Measurements from ENCODE around the gene ST13.
"Not testable (repeated sequence)": the region's sequence is repeated elsewhere in the genome, so short reads cannot be mapped to it uniquely, and the experiment has no call there.

The ST13 gene

DNA sequence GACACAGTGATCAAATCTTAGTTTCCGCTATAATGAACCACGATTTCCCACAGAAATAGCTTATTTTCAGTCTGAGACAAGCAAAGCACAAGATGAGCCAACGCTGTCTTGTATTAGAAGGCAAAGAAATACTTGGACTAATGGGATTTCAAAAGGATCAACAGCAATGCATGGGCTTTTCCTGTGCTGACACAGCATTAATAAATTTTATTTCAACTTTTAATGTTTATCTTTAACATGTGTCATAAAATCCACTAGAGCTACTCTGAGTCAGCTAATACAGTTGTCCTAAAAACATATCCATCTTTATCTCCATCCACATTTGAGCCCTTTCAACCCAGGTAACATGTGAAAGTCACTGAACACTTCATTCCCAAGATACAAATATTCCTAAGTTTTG lies 21.8 kb downstream of the ST13 start:
- no peak for DNase-seq

DNA sequence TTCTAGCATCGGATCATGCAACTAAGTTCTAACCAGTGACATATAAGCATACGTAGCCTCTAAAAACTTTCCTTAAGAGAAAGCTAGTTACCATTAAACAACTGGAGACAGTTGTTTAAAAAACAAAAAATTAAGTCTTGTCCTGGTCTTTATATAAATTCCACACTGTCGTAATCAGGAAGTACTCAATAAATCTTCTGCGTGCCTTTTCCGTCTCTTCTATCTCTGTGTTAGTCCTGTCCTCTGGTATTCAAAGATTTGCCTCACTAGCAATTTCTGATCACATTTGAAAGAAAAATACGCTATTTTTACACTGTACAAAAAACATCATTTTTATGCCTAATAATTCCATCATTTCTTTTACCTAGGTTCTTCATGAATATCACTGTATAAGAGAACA lies 27.3 kb downstream of the ST13 start:
- DNase-seq, result no peak

GRCh38 chr22:40826984-40827741 lies 29.3 kb downstream of the ST13 start:
- no peak for DNase-seq

DNA sequence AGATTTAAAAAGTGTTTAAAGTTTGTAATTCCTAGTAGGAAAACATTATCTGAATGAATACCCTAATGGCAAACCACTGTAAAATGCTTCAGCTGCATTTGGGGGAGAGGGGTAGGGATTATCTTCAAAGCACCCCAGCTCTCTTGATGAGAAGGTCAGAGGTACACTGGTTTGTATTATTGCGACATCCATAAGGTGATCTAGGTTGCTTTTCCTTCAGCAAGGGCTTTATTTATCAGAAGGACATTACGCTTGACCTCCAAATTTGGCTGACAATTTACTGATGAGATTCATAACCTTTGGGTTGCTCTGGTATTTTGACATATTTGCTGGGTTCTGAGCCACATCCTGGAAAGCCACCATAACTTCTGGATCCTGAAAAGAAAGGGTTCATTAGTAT lies 30.1 kb downstream of the ST13 start:
- DNase-seq, result not testable (repeated sequence)

- no peak for DNase-seq
Observed at GRCh38 chr22:40823426-40823825, 33.0 kb downstream of the ST13 start.

- no peak for DNase-seq
Observed at GRCh38 chr22:40819599-40820140, 36.8 kb downstream of the ST13 start.

DNA sequence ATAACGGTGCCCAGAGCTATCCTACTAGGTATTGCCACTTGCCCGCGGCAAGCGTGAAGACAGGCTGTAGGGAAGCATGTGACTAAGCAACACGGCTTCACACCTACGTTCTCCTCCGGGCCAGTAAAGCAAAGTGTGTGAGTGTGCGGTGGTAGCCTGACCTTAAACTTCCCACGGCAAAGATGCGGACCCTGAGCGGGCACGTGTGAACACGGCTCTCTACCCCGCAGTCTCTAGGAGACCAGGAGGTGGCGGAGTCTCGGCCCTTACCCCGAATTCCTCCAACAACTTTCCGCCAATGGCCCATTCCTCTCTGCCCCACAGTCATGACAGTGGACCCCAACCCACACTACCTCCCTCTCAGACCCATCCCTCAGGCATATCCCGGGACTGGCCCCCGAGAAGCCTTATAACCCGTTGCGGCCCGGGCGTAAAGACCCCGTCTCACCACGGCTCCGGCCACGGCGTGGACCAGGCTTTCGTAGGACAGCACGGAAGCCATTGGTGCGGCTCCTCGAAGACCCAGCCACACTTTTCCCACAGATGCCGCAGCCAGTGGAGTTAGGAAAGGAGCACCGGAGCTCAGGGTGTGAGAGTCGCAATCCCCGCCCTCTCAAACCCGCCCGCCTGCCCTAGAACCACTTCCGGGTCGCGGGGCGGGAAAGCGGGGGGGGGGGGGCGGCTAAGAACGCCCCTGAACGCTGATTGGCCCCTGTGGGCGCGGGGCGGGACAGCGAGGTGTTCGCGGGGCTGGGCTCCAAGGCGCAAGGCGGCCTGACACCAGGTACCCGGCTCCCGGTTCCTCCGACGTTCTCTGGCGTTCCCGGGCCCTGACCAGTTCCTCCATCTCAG lies 37.5 kb downstream of the ST13 start, which contains the start of gene SLC25A17:
TSS of gene SLC25A17 (minus strand) at position 600 of the 852 bp plus-strand sequence. CDS start at position 502, 98 bp downstream.
- DNase-seq, result peak; percentile 74

DNA sequence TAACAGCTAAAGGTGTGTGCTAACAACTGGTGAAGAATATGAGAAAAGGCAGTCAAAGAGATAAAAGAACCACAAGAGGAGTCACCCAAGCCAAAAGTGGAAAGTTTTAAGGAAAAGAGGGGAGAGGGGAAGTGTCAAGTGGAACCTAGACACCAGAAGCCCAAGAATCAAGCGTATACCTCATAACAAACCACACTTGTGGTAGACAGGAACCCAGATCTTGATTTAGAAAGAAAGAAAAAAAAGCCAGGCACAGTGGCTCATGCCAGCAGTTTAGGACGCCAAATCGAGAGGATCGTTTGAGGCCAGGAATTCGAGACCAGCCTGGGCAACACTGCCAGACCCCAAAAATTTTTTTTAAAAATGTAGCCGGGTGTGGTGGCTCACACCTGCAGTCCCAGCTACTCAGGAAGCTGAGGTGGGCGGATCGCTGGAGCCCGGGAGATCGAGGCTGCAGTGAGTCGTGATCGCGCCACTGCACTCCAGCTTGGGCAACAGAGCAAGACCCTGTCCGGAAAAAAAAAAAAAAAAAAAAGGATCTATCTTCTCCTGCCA lies 38.2 kb downstream of the ST13 start:
- no peak for DNase-seq

DNA sequence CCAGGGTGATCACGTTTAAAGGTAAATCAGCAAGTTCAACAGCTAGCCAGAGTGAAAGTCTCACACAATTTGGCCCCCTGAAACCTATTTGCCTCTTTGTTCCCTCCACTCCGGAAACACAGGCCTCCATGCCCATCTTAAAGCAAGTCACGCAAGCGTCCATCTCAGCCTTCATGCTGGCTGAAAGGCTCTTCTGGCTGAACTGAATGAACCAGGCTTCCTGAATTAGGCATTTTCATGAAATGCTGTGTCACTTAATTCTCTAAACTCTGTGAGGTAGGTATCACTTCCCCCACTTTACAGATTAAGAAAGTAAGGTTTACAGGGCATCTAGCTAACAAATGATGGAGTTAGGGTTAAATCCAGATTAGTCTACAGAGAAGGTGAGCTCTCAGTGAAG lies 38.7 kb downstream of the ST13 start:
- DNase-seq, result no peak

GRCh38 chr22:40813912-40814315 lies 42.5 kb downstream of the ST13 start:
- DNase-seq, result no peak

DNA sequence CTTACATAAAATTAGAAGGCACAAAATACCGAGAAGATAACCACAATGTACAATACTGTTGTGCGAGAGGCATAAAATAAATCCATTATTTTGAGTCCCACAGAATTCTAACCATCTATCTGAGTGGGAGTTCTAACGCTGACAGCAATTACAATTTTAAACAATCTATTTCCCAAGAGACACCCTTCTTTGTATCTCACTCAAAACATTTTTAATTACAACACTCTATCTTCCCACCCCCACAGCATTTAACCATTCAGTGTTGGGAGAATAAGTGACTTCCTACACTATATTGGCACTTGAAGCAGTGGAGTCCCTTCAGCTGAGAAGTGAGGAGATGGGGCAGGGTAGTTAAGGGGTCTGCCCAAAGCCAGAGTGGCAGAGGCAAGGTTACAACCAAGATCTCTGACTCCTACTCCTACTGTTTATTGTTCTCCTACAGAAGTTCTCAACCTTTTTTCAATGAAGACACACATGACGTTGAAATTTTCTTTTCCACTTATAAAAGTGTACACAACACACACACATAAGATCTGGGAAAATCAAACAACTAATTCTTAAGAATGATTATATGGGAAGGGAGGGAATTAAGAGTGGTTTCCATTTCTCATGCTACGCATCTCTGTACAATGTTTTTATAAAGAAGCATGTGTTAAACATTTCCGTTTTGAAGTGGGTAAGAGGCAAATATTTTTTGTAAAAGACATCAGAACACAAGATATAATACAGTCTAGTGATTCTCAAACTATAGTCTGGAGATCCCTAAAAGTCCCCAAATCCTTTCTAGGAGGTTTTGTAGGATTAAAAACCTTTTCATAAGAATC lies 48.2 kb downstream of the ST13 start:
- no peak for DNase-seq

GRCh38 chr22:40806711-40807110 lies 49.7 kb downstream of the ST13 start:
- DNase-seq, result no peak

DNA sequence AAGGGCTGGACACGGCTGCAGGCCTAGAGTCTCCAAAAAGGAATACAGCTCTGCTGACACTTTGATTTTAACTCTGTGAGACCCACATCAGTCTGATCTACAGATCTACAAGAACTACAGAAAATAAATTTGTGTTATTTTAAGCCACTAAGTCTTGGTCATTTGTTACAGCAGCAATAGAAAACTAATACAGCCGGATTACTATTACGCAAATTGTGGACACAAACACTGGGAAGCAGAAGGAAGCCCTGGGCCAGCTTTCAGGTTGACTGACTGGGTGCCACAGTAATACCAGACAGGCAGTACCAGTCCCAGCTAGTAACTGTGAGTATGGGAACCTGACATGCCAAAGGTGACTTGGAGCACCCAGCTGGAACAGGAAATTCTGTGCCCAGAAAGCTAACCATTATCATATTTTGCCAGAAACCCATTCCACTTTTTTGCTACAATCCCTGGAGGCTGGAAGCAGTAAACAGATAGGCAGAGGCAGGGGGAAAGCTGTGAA lies 50.7 kb downstream of the ST13 start:
- DNase-seq, result no peak

DNA sequence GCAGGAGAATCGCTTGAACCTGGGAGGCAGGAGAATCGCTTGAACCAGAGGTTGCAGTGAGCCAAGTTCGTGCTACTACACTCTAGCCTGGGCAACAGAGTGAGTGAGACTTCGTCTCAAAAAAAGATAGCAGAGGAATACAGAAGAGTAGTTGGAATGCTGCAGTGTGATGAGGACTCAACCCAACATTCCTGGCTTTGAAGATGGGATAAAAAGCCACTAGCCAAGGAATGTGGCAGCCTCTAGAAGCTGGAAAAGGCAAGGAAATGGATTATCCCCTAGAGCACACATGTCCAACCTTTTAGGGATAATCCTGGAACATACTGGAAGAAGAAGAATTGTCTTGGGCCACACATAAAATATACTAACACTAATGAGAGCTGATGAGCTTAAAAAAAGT lies 51.2 kb downstream of the ST13 start:
- no peak for DNase-seq

GRCh38 chr22:40803321-40803720 lies 53.1 kb downstream of the ST13 start:
- no peak for DNase-seq

DNA sequence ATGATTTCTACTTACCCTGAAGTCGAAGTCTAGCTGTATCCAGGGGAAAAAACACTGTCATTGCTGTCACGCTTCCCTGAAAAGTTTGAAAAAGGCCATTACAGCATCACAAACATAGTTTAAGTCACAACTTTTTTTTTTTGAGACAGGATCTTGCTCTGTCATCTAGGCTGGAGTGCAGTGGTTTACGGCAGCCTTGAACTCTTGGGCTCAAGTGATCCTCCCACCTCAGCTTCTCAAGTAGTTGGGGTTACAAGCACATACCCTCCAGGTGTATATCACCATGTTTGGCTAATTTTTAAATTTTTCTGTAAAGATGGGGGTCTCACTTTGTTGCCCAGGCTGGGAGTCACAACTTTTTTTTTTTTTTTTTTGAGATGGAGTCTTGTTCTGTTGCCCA lies 57.4 kb downstream of the ST13 start:
- DNase-seq, result no peak

DNA sequence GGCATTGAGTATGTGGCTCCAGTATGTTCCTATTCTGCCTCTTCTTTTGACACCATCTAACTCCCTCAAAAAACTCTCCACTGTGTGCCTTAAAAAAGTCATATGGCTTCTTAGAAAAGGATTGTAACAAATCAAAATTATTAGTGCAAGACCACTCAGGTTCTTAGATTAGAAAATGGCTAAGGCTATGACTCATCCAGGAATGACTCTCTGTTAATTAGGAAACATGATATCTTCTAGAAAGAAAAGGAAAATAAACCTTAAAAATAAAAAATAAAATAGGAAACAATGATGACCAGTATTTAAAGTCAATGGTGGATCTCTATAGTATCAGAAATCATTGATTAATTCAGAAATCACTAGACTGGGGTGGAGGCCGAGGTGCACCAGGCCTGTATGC lies 59.0 kb downstream of the ST13 start:
- DNase-seq, result no peak

- DNase-seq, result no peak
Observed at GRCh38 chr22:40792451-40792850, 64.0 kb downstream of the ST13 start.

DNA sequence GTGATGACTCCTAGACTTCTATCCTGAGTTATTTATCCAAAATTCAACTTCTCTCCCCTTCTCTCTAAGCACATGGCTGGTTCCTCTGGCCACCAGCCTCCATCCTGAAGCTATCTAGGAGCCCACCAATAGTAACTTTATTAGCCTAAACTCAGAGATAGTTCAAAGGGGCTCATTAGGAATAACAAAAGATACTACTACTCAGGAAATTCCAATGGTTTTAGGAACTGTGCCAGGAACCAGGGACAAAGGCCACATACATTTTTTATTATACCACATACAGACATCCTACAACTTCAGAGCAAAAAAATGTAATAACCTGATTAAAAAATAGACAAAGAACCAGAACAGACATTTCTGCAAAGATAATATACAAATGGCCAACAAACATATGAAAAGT lies 65.2 kb downstream of the ST13 start:
- DNase-seq, result no peak

DNA sequence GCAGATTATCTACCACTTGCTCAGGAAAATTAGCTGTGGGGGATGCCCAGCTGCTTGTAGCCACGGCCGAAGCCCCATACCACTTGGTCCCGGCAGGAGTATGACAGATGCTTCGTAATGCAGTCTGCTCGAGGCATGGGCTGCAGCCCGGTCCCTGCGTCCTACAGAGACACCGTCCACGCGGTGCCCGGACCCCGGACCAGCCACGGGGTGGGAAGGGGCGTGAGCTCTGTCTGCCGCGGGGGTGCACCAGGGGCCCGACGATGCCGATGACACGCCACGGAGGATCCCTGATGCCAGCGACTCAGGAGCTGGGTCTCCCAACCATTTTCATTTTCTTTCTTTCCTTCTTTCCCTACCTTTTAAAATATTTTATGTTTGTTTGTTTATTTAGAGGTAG lies 67.3 kb downstream of the ST13 start:
- no peak for DNase-seq

- no peak for DNase-seq
Observed at GRCh38 chr22:40782521-40782920, 73.9 kb downstream of the ST13 start.

DNA sequence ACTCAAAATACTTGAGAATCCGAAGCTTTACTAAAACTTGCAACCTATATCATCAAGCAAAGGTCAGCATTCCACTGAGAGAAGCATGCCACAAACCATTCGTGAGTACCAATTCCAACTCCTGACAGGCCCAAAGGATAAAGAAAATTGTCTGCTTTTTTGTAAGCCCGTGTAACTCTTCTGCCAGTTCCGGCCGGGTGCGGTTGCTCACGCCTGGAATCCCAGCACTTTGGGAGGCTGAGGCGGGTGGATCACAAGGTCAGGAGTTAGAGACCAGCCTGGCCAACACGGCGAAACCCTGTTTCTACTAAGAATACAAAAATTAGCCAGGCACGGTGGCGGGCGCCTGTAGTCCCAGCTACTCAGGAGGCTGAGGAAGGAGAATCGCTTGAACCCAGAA lies 74.7 kb downstream of the ST13 start:
- DNase-seq, result not testable (repeated sequence)

Data from NCI-H1092 (cell line).